OCI-M1 (cell line): ENCODE results near the gene CCDC38.

Experiments
- DNase-seq: peaks from one replicate; lab custom pipeline; 2025; lab: John Stamatoyannopoulos, UW

Gene CCDC38

DNA sequence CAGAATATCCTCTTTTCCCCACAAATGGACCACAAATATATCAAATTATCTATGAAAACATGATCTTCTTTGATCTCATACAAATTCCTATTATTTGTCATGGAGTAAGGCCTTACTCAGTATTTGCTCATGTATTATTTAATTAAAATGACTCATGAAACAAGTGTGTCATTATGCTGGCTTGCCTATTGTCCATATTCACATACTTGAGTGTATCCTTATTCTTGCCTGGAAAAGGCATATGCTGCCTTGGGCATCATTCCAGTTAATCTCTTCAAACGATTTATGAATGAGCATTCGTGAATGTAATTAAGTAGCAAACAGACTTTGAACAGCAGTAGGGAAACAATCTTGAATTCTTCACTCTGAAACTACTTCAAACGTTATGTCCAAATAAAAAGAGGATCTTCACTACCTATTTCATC is 106.2 kb downstream of the CCDC38 start:
- DNase-seq: no peak

DNA sequence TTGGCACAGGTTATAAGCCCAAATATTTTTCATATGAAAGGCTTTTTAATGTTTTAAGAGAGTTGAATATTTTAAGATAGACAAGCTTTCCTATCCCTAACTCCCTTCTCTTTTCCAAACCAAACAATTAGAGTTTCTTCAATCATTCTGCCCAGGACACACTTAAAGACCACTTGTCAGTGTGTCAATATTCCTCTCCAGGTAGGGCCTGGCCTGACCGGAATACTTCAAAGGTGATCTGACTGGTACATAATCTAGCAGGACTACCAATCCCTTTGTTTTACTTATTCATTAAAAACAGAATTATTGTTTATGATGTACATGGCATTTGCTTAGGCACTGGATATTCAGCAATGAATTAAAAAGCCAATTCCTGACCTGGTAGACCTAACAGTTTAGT is 107.8 kb downstream of the CCDC38 start:
- no peak for DNase-seq

DNA sequence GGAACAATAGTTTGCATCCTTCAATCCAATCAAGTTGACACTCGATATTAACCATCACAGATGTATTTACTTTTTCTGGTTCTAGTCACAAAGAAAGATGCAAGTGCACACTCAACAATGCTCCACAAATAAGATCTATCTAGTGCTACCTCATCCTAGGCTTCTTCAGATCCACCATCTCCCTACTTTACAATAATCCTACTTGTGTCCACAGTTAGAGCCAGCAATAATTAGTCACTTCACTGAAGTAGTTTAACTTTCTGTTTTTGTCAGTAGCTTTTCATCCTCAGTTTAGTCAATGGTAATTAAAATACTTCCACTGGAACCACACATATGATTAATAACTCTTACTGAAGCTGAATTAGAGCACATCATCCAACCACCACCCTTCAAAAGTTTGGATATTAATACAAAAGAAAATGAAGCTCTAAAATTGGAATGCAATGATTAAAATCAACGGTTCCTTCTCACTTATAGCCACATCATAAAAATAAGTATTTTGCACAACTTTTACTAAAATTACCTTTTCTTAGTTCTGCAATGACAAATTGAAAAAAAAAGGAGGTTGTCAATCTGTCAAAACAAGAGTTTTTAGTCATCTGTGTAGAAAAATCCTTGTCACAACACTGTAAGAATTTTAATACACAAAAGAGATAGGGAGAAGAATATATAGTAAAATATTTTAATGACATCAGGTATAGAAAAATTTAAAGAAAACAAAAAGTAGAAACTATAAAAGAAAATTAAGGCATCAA is 111.9 kb downstream of the CCDC38 start:
- DNase-seq: no peak

GRCh38 chr12:95829395-95829794 is 113.0 kb downstream of the CCDC38 start:
- DNase-seq: no peak

DNA sequence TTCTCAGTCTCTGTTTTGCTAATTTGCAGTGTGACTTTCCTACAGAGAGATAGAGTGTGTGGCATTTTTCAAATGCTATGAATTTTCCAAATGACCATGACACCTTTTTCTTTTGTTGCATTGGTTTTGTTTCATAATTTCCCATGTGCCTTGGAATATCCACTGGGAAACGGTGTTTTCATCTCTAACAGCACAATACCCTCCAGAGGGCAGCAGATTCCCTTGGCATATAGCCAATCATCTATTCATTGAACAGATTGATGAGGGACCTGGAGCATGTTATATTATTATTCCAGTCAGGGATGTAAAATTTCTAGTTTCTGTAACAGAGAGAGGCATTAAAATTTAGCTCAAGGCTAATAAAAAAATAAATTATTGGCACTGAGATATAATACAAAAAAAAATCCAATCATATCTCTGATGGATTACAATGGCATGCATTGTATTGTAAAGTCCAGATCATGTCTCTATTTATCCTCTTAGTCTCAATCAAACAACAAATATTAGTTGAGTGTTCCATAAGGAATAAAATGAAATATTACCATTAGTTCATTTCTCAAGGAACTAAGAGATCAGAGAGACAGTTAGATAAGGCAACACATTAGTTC is 122.2 kb downstream of the CCDC38 start:
- peak; percentile 65 for DNase-seq
